K562 (cell line): ENCODE data around the gene TXNDC8. TPM values are rescaled to one million over a fixed set of nuclear protein-coding genes. Genes with fewer than 3 reads are reported as not detected.

Source experiments
- ARID1B ChIP-seq: fragments of 450-650 bp; IDR thresholded peaks from 2 replicates; pipeline ENCODE4 v1.6.1; 2016; ENCODE audit warnings: antibody characterized with exemption, mild to moderate bottlenecking, inconsistent platforms
- E2F5 ChIP-seq: sonication (generic); formaldehyde crosslinking; IDR thresholded peaks from 2 replicates; pipeline ENCODE4 v1.8.0; 2022; ENCODE audit warnings: mild to moderate bottlenecking, missing genetic modification reagents
- HMBOX1 ChIP-seq: sonication (generic); IDR thresholded peaks from 2 replicates; pipeline ENCODE4 v1.6.1; 2016
- LEF1 ChIP-seq: fragments of 450-650 bp; IDR thresholded peaks from 2 replicates; pipeline ENCODE4 v1.6.1; 2016; ENCODE audit warnings: mild to moderate bottlenecking
- MGA ChIP-seq: fragments of 450-650 bp; IDR thresholded peaks from 2 replicates; pipeline ENCODE4 v1.6.1; 2016; ENCODE audit warnings: mild to moderate bottlenecking, moderate library complexity
- MLX ChIP-seq, 2 experiments: fragments of 450-650 bp in 1 of 2; sonication (generic) in 1 of 2; formaldehyde crosslinking; conservative IDR thresholded peaks; 2 replicates each; pipeline versions ENCODE4 v1.4.0 to v1.8.1; 2020 to 2022; ENCODE audit warnings: mild to moderate bottlenecking in 1 of 2, missing genetic modification reagents in 1 of 2
- MTA2 ChIP-seq: fragments of 450-650 bp; IDR thresholded peaks from 2 replicates; pipeline ENCODE4 v1.6.1; 2016; ENCODE audit warnings: low read depth
- NFE2L1 ChIP-seq: fragments of 450-650 bp; IDR thresholded peaks from 2 replicates; pipeline ENCODE4 v1.6.1; 2016; ENCODE audit warnings: missing genetic modification characterization, low read depth, mild to moderate bottlenecking, missing compliant biosample characterization, moderate library complexity, borderline replicate concordance
- NR2C2 ChIP-seq, 2 experiments: fragments of 200-800 bp in 1 of 2; sonication (Bioruptor generic) in 1 of 2; sonication (generic) in 1 of 2; formaldehyde crosslinking in 1 of 2; IDR thresholded peaks; 2 replicates each; pipeline versions ENCODE4 v1.6.1 to v1.8.0; 2016 to 2022; ENCODE audit warnings: mild to moderate bottlenecking in 1 of 2, missing compliant biosample characterization in 1 of 2, missing genetic modification characterization in 1 of 2, missing genetic modification reagents in 1 of 2
- PHTF2 ChIP-seq: fragments of 250-450 bp; sonication (Bioruptor Pico); IDR thresholded peaks from 2 replicates; pipeline ENCODE4 v1.5.0; 2021; ENCODE audit warnings: mild to moderate bottlenecking
- SMARCC2 ChIP-seq: fragments of 450-650 bp; IDR thresholded peaks from 2 replicates; pipeline ENCODE4 v1.6.1; 2017; ENCODE audit warnings: antibody characterized with exemption, moderate library complexity, mild to moderate bottlenecking, low read depth
- SOX6 ChIP-seq: fragments of 450-650 bp; IDR thresholded peaks from 2 replicates; pipeline ENCODE4 v1.6.1; 2014; ENCODE audit warnings: mild to moderate bottlenecking
- STAT5A ChIP-seq: IDR thresholded peaks from 2 replicates; pipeline ENCODE4 v1.6.1; 2012; ENCODE audit warnings: low read length, inconsistent platforms, borderline replicate concordance
- polyA plus RNA-seq, 8 experiments: library from polyadenylated mRNA; depleted of rRNA in 4 of 8; stranded (reverse) in 5 of 8; unstranded in 3 of 8; fragments of >200 nt; fragmentation: Nextera tagmentation in 2 of 8; fragmentation: Illumina TruSeq in 1 of 8; extraction: Ambion mirVana in 2 of 8; extraction: Trizol in 1 of 8; gene quantifications; 2 replicates each; pipeline versions ENCODE4 v1.2.1 to v1.2.3, GENCODE V29; 2011 to 2014; ENCODE audit warnings: inconsistent platforms in 1 of 8, missing spikeins in 1 of 8
- total RNA-seq, 7 experiments: library from RNA; depleted of rRNA in 6 of 7; stranded (reverse); fragments of >200 nt in 6 of 7; fragmentation: Illumina TruSeq in 2 of 7; extraction: Trizol in 2 of 7; gene quantifications; 2 replicates each; pipeline versions ENCODE4 v1.2.1 to v1.2.3, GENCODE V29; 2011 to 2021; ENCODE audit warnings: low replicate concordance in 1 of 7

The TXNDC8 gene
- total and polyA plus RNA-seq, 9 of the 15 experiments (the other 6 are each of a cell fraction or from before 2014, with no cell fraction given), result not detected

- TF ChIP-seq MGA (0 out of 2 replicates have a peak, but pooled peaks have one; percentile 22), MLX (CRISPR knock-in tag; conservative IDR thresholded peaks at IDR 0.05) (no peak), STAT5A (peak; percentile 49; the same call in 1 of the 2 replicates), ARID1B (peak; percentile 90), E2F5 (CRISPR knock-in tag) (no peak), SOX6 (peak; percentile 95), PHTF2 (CRISPR knock-in tag) (no peak), SMARCC2 (peak; percentile 66), LEF1 (peak; percentile 42; the same call in 1 of the 2 replicates), MTA2 (peak; percentile 57; the same call in 1 of the 2 replicates), NFE2L1 (tag) (no peak), NR2C2 (CRISPR knock-in tag; IDR thresholded peaks at IDR 0.05) (no peak), NR2C2 (tag; IDR thresholded peaks at IDR 0.05) (no peak), HMBOX1 (peak; percentile 95)
Observed at GRCh38 chr9:110370315-110370714, 32.7 kb upstream of the TXNDC8 start (continued).
